GM19238 (cell line): Measurements from ENCODE around the gene KRTAP20-1.

Experiments used
- DNase-seq: peaks from one replicate; pipeline ENCODE4 v3.0.0; 2011; ENCODE audit warnings: low spot score; ENCODE audit not compliant: insufficient read length

The KRTAP20-1 gene, protein sequence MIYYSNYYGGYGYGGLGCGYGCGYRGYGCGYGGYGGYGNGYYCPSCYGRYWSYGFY

DNA sequence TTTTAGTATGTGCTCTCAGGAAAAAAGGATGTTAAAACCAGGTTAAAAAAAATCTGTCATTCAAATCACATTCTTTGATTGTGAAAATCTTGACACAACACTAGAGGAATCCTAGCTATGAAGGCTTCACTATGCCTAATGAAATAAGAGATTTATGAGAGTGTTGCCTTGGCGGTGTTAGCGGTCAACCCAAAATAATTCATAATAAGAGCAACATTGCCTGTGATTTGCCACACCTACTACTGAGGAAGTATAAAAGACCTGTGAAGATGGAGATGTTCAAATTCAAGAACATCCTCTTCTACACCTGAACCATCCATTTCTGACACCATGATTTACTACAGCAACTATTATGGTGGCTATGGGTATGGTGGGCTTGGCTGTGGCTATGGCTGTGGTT is at the start of gene KRTAP20-1:
Gene KRTAP20-1, plus strand, starts transcription at position 301 of the 400 bp plus-strand sequence. Its CDS starts 30 bp downstream, at position 331.
- no peak for DNase-seq

DNA sequence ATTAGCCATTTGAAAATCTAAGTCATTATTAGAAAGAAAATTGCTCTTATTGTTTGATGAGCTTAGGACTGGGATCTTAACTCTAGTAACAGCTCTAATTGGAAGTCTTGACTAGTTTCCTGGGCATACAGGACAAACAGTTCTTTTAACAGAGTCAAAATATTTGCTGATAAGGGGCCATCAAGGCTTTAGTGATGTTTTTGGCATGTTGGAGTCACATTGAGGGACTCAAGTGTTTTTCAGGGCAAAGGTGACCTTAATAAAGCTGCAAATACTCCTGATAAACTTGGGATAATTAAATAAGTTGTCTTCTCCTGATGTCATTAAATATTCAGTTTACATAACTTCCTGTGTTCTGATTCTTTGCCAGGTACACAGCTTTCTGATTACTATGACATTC is 48.6 kb upstream of the KRTAP20-1 start:
- DNase-seq, result no peak

DNA sequence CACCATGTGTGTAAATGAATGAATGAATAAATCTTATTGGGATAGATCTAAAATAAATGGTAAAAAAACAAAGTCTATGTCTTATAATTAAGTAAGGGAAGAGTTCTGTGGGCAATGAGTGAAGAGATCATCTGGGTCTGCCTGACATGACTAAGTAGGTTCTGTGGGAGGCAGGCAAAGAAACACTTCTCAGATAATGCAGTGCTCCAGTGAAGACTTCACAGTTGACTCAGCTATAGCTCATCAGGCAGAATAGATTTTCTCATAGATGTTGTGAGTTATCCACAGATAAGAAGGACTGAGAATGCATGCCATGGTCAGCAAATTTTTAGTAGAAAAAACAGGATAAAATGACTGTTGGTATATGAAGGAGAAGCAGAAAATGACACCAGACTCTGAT is 38.5 kb upstream of the KRTAP20-1 start:
- no peak for DNase-seq

DNA sequence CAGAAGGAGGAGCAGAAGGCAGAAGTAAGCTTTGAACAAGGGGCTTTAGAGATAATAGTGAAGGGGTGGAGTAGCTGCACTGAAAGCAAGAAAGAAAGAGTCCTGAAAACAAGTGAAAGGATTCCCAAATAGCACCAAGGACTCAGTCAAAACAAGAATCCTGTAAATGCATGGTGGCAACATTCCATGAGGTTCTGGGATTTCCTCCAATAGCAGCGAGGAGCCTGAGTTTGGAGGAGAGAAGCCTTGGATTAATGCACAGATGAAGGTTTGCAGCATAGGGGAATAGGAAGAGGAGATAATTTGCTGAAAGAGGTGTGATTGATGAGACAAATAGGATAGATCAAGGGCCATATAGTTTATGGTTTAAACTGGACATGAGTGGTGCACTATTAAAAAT is 36.9 kb upstream of the KRTAP20-1 start:
- DNase-seq, result no peak

DNA sequence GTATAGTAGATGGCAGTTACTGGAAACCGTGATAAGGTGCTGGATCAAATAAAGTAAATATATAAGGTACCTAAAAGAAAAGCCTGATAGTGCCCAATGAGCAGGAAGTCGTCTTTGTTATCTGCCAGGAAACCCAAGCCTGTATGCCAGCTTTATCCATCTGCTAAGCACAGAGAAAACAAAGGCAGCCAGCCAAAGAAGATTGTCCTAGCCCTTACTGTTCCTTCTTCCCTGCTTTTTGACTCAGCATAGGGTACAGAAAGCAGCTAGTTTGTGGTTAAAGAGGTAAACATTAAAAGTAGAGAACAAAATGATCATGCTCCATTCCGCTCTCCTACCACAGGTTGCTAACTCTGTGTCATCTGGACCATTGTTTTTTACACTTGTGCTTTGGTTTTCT is 36.1 kb upstream of the KRTAP20-1 start:
- DNase-seq, result no peak

DNA sequence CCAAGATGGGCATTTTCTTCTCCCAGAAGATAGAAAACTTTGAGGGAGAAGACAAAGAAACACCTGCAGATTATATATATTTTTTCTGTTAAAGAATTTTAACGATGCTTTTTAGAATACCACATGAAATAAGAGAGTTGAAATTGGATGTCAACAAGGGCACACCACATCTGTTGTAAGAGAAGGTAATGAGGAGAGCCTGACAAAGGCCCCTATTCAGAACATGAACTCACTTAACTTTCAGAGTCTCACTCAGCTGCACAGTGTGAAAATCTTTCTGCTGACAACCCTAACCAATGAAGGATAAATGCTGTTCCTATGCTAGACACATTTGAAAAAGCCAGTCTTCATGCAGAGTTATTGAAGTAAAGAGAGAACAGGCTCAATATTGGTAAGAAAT is 33.4 kb upstream of the KRTAP20-1 start:
- DNase-seq, result no peak

DNA sequence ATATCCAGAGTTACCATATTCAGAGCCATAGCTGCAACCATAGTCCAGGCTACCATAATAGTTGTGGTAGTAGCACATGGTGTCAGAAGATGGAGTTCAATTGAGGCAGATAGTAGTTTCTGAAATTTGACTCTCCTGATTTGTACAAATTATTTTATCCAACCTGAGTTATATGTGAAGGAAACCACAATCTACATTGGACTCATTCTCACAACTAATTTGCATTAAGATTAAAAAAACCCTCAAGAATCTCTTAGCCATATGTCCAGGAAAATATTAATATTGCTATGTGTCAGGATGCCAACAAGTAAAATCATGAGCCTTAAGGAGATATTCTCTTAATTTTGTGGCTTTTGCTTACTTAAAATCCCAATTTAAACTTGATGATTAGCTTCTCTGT is 25.9 kb upstream of the KRTAP20-1 start, which contains the start of gene KRTAP22-2:
Gene KRTAP22-2, minus strand, starts transcription at position 101 of the 400 bp plus-strand sequence.
- no peak for DNase-seq

DNA sequence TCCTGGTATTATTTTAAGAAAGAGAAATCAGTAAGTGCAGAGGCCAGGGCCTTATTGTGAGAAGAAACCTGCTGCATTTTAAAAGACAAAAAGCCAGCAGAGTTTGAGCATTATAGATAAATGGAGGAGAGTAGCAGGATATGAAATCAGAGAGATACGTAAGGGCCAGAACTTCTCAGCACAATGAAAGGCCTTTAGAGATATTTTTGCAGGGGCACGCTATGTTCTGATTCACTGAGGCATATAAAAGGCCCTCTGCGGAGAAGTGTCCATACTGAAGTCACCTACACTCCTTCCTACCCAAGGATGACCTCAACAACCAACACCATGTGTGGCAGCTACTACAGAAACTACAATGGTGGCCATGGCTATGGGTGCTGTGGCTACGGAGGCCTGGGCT is 24.1 kb upstream of the KRTAP20-1 start, which contains the start of gene KRTAP6-3:
Gene KRTAP6-3, plus strand, starts transcription at position 301 of the 400 bp plus-strand sequence. Its CDS starts 6 bp downstream, at position 307.
- DNase-seq, result no peak

DNA sequence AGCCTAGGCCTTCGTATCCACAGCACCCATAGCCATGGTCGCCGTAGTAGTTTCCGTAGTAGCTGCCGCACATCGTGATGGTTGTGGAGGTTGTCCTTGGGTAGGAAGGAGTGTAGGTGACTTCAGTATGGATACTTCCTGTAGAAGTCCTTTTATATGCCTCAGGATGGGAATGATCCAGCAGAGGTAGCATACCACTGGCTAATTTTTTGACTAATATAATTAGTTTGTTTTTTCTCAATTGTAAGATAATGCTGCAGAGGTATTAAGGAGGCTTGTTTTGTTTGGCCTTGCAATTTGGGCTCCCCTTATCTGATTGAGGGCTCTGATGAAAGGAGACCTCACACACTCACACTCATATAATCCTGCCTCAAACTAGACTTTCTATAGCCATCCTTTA is 17.4 kb upstream of the KRTAP20-1 start, which contains the start of gene KRTAP6-2:
Gene KRTAP6-2, minus strand, starts transcription at position 101 of the 400 bp plus-strand sequence. Its CDS starts 28 bp downstream, at position 73.
- no peak for DNase-seq

DNA sequence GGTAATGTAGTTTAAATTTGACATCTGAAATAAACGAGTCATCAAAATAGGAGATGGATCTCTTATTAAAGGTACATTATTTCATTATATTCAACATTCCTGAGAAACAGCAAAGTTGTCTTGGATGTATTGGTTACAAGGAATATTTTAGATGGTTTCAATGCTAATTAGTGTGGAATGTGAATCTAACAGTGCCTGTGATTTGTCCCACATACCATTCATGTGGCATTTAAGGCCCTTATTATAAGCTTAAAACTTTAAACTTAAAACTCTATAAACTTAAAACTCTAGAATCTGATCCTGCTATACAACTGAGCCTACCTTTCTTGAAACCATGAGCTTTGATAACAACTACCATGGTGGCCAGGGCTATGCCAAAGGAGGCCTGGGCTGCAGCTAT is 15.4 kb upstream of the KRTAP20-1 start, which contains the start of gene KRTAP22-1:
Gene KRTAP22-1, plus strand, starts transcription at position 301 of the 400 bp plus-strand sequence.
- DNase-seq, result no peak

DNA sequence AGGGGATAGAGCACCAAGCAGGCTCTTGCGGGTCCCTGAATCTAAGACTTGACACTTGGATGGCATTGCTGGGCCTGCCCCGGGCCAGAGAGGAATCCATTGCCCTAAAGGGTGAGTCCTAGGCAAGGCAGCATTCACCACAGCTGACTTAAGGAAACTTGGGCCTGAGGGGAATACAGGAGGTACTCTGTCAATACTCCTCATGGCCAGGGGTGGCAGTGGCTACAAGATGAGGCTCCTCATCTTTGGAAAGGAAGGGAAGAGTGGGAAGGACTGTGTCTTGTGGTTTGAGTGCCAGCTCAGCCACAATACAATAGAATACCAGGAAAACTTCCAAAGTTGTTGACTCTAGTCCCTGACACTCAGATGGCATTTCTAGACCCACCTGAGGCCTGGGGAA is 10.3 kb upstream of the KRTAP20-1 start:
- DNase-seq, result no peak

DNA sequence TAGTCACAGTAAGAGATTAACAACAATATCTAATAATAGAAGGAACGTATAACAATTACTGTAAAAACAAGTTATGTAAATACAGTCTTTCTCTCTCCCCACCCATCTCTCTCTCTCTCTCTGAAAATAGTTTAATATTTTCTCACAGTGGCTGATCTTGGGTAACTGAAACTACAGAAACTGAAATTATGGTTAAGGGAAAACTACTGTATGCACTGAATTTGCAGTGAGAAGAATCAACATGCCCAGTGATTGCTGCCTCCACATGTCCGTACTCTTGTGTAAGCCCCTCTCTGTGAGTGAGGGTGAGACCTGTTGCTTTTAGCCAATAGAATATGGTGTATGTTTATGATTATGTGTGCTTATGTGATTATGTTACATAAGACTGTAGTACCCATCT is 4.1 kb upstream of the KRTAP20-1 start:
- no peak for DNase-seq

DNA sequence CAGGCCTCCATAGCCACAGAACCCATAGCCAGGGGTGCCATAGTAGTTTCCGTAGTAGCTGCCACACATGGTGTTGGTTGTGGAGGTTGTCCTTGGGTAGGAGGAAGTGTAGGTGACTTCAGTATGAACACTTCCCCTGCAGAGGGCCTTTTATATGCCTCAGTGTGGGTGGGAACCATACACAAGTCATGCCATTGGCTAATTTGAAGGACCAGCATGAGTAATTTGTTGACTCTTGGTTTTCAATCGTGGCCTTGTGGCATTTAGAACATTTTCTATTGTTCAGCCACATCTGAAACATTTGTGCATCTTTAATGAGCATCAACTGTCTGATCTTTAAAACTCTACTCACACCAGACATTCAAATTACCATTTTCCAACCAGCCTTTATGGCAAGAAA is 2.4 kb upstream of the KRTAP20-1 start, which contains the start of gene KRTAP6-1:
Gene KRTAP6-1, minus strand, starts transcription at position 95 of the 400 bp plus-strand sequence. Its CDS starts 26 bp downstream, at position 69.
- DNase-seq, result no peak

DNA sequence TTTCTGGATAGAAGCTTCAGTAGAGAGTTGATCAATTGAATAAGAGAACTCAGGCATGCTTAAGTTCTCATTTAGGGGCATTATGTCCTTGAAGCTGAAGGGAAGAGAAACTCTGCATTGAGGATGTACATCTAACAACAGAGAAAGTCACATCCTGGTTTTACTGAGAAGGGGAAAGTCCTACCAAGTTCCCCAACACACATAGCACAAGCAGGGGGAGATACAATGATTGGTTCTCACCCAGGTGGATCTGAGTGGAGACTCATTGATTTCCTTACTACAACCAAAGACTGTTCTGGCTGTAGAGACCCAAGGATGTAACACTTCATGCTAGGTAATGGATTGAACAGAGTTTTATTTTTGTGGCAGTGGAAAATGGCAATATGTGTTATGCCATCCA is 1.0 kb upstream of the KRTAP20-1 start:
- DNase-seq, result no peak

DNA sequence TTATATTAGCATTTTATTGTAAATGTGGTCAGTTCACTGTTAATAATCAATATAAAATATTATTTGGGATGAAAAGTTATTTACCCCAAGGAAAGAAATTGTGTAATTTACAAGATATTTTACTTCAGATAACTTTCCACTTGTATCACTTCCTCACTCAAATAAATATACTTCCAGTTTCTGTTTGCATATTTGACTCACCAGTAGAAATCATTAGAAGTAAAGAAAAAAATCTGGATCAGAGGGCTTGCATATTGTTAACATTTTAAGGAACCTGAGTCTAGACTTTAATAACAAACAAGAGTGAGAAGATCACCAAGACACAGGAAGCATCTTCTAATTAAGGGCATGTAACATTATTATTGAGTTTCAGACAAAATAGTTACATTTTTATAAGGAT is 3.9 kb downstream of the KRTAP20-1 start:
- no peak for DNase-seq

DNA sequence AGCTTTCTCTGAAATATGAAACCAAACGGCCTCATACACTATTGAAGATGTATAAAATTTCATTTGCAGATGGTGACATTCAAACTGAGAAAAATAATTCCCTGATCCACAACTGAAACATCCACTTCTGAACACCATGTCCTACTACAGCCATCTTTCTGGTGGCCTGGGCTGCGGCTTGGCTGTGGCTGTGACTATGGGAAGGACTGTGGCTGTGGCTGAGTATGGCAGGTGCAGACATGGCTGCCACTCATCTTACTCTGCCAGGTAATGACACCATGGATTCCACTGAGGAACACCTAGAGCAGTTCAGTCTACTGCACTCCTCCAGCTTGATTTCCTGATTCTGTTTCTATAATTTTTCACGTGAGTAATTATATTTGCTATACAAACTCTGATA is 4.3 kb downstream of the KRTAP20-1 start, which contains the start of gene KRTAP20-4:
Gene KRTAP20-4, plus strand, starts transcription at position 106 of the 400 bp plus-strand sequence.
- no peak for DNase-seq

DNA sequence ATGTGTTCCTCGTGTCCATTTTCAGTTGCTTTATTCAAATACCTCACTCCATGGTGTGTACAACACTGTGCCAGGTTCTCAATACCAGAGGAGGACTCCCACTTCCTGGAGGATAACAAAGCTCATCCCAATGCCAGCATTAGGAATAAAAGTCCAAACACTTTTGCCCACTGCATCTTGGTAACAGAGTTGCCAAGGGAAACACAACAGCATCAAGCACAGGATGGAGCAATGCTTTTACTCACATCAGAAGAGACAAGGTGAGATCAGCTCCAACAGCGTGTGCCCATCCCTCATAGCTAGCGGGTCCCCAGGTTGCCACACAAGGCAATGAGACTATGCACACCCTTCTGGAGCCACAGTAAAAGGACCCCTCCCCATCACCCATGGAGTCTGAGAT is 7.1 kb downstream of the KRTAP20-1 start:
- no peak for DNase-seq

DNA sequence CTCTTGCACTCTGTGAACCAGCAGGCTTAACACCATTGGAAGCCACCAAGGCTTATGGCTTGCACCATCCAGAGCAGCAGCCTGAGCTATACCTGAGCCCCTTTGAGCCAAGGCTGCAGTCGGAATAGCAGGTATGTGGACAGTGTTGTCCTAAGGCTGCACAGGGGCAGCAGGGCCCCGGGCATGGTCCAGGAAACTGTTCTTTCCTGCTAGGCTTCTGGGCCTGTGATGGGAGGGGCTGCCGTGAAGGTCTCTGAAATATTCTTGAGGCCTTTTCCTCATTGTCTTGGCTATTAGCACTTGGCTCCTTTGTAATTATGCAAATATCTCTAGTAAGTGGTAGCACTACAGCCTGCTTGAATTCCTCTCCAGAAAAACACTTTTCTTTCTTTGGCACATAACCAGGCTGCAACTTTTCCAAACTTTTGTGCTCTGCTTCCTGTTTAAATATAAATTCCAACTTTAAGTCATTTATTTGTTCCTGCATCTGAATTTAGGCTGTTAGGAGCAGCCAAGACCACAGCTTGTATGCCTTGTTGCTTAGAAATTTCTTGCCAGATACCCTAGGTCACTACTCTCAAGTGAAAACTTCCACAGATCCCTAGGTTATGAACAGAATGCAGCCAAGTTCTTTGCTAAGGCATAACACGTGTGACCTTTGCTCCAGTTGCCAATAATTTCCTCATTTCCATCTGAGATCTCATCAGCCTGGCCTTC is 9.4 kb downstream of the KRTAP20-1 start:
- DNase-seq, result no peak

DNA sequence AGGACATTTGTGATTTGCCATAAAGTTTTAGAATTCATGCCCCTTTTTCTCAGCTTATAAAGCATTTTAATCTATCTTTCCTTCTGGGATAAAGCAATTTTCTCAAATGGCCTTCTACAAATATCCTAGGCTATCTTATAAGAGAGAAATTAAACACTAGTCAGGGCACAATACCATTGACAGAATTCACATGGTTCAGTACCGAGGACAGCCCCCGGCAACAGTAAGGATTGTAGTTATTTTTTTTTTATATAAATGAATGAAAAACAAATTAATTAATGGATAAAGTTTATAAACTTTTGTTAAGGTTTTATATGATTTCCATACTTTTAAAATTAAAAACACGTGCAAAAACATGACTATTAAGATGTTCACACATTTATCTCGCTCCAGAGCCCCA is 11.9 kb downstream of the KRTAP20-1 start:
- DNase-seq, result no peak

DNA sequence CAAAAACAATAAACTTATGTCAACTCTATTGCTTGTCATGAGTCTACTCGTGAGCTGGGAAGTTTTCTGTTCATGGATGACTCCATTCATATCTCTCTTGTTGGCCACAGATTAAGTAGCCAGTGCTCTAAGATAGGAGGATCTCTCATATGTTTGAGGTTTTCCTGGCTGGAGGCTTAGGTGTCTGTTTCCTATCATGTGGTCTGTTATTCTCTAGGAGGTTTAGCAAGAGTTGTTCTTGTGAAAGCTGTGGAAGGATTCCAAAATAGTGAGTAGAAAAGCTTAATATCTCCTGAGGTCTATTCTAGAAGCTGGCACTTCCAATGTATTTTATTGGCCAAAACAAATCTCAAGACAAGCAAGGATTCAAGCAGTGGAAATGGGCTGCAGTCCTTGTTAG is 13.0 kb downstream of the KRTAP20-1 start:
- DNase-seq, result no peak

DNA sequence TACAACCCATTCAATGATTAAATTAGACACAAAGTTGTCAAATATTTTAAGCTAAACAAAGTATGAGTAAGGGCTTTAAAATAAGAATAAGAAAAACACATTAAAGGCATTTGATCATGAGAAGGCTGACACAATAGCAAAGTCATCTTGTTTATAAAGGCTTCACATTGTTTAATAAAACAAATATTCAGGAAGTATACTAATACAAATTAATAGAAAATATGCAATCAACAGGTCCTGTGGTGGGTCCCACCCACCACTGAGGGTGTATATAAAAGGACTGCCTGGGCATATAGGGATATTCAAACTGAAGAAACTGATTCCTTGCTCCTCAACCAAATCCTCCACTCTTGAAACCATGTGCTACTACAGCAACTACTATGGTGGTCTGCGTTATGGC is 18.7 kb downstream of the KRTAP20-1 start, which contains the start of gene KRTAP20-2:
Gene KRTAP20-2, plus strand, starts transcription at position 301 of the 400 bp plus-strand sequence. Its CDS starts 58 bp downstream, at position 359.
- DNase-seq, result no peak

DNA sequence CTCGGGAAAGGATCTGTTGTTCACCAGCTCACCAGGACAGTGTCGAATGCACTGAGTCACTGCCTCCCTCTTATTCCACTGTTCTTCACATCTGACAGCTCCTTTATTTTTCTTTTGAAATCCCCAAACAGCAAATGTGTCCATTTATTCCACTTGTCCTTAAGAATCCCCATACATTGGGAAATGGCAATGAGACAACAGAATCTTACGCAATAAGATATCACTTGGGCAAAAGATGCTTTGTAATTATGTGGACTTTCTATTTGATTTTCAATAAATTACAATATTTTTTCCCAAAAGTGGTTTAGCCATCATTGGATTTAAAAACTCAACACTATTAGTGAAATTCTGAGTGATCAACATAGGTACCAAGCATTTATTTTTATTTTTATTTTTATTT is 22.5 kb downstream of the KRTAP20-1 start:
- no peak for DNase-seq

DNA sequence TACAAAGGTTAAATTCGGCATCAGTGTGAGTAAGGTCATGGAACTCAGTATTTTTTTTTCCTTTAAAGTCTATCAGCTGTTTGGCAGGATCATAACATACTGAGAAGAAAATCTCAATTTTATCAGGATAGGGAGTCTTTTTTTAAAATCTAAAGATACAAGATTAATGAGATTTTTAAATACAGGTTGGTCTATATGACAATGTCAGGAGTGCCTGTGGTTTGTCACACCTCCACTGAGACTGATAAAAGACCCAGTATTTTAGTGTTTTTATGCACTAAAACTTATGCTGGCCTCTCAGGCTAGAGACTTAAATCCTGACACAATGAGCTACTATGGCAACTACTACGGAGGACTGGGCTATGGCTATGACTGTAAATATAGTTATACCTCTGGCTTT is 26.3 kb downstream of the KRTAP20-1 start, which contains the start of gene KRTAP20-3:
Gene KRTAP20-3, plus strand, starts transcription at position 301 of the 400 bp plus-strand sequence.
- DNase-seq, result no peak
